WTC11 (cell line): Measurements from ENCODE around the gene ATN1. TPM values are rescaled to one million over a fixed set of nuclear protein-coding genes. Genes with fewer than 3 reads are reported as not detected.

Experiments used
- ATF1 ChIP-seq: sonication (generic); formaldehyde crosslinking; IDR thresholded peaks from 2 replicates; pipeline ENCODE4 v1.8.1; 2023; ENCODE audit warnings: mild to moderate bottlenecking, moderate library complexity, missing genetic modification reagents
- CBFB ChIP-seq: sonication (generic); formaldehyde crosslinking; IDR thresholded peaks from 2 replicates; pipeline ENCODE4 v1.8.1; 2022; ENCODE audit warnings: mild to moderate bottlenecking, low read depth, missing genetic modification reagents
- ESRRA ChIP-seq: sonication (generic); formaldehyde crosslinking; IDR thresholded peaks from 2 replicates; pipeline ENCODE4 v1.8.1; 2022; ENCODE audit warnings: mild to moderate bottlenecking, missing genetic modification reagents, borderline replicate concordance
- JUN ChIP-seq: sonication (generic); formaldehyde crosslinking; IDR thresholded peaks from 2 replicates; pipeline ENCODE4 v1.8.0; 2023; ENCODE audit warnings: mild to moderate bottlenecking, missing genetic modification reagents
- SOX15 ChIP-seq: fragments of 250-450 bp; sonication (Bioruptor Pico); IDR thresholded peaks from 2 replicates; pipeline ENCODE4 v1.9.0; 2021; ENCODE audit warnings: mild to moderate bottlenecking
- TEAD1 ChIP-seq: sonication (generic); formaldehyde crosslinking; IDR thresholded peaks from 2 replicates; pipeline ENCODE4 v1.8.0; 2022; ENCODE audit warnings: mild to moderate bottlenecking, missing genetic modification reagents
- ZNF263 ChIP-seq: sonication (generic); formaldehyde crosslinking; IDR thresholded peaks from 2 replicates; pipeline ENCODE4 v1.8.1; 2022; ENCODE audit warnings: low read depth, mild to moderate bottlenecking, moderate library complexity, missing genetic modification reagents
- ZNF416 ChIP-seq: fragments of 250-450 bp; sonication (Bioruptor Pico); IDR thresholded peaks from 2 replicates; pipeline ENCODE4 v1.9.0; 2021; ENCODE audit warnings: mild to moderate bottlenecking, inconsistent platforms
- ZNF671 ChIP-seq: fragments of 250-450 bp; sonication (Bioruptor Pico); IDR thresholded peaks from 2 replicates; pipeline ENCODE4 v1.8.0; 2021; ENCODE audit warnings: mild to moderate bottlenecking
- total RNA-seq: library from RNA; stranded (reverse); gene quantifications from 3 replicates; pipeline ENCODE4 v1.2.3, GENCODE V29; 2021
- TF ChIP-seq, protein P1 (sequence below): sonication (generic); formaldehyde crosslinking; IDR thresholded peaks from 2 replicates; pipeline ENCODE4 v1.8.1; 2022; ENCODE audit warnings: low read depth, missing genetic modification reagents, borderline replicate concordance
- TF ChIP-seq, protein P2 (sequence below): sonication (generic); formaldehyde crosslinking; IDR thresholded peaks from 2 replicates; pipeline ENCODE4 v1.8.0; 2022; ENCODE audit warnings: mild to moderate bottlenecking, missing genetic modification reagents
- TF ChIP-seq, protein P3 (sequence below): sonication (generic); formaldehyde crosslinking; IDR thresholded peaks from 2 replicates; pipeline ENCODE4 v1.8.1; 2022; ENCODE audit warnings: missing genetic modification reagents, borderline replicate concordance
- TF ChIP-seq, protein P4 (sequence below): sonication (generic); formaldehyde crosslinking; IDR thresholded peaks from 2 replicates; pipeline ENCODE4 v1.8.1; 2023; ENCODE audit warnings: mild to moderate bottlenecking, missing genetic modification reagents, moderate library complexity
- TF ChIP-seq, protein P5 (sequence below): sonication (generic); formaldehyde crosslinking; IDR thresholded peaks from 2 replicates; pipeline ENCODE4 v1.8.1; 2023; ENCODE audit warnings: mild to moderate bottlenecking, moderate library complexity, missing genetic modification reagents
- TF ChIP-seq, protein P6 (sequence below): sonication (generic); formaldehyde crosslinking; IDR thresholded peaks from 2 replicates; pipeline ENCODE4 v1.8.1; 2022; ENCODE audit warnings: mild to moderate bottlenecking, moderate library complexity, missing genetic modification reagents
- TF ChIP-seq, protein P7 (sequence below): sonication (generic); formaldehyde crosslinking; IDR thresholded peaks from 2 replicates; pipeline ENCODE4 v1.8.0; 2022; ENCODE audit warnings: missing genetic modification reagents
- TF ChIP-seq, protein P8 (sequence below): sonication (generic); formaldehyde crosslinking; IDR thresholded peaks from 2 replicates; pipeline ENCODE4 v1.8.1; 2023; ENCODE audit warnings: mild to moderate bottlenecking, missing genetic modification reagents
- TF ChIP-seq, protein P9 (sequence below): fragments of 250-450 bp; sonication (Bioruptor Pico); IDR thresholded peaks from 2 replicates; pipeline ENCODE4 v1.9.0; 2021; ENCODE audit warnings: mild to moderate bottlenecking
- TF ChIP-seq, protein P10 (sequence below): sonication (generic); formaldehyde crosslinking; IDR thresholded peaks from 2 replicates; pipeline ENCODE4 v1.8.0; 2022; ENCODE audit warnings: mild to moderate bottlenecking, missing genetic modification reagents
- TF ChIP-seq, protein P11 (sequence below): sonication (generic); formaldehyde crosslinking; conservative IDR thresholded peaks from 2 replicates; pipeline ENCODE4 v1.8.1; 2023; ENCODE audit warnings: mild to moderate bottlenecking, low read depth, missing genetic modification reagents, moderate library complexity
- TF ChIP-seq, protein P12 (sequence below): sonication (generic); formaldehyde crosslinking; conservative IDR thresholded peaks from 2 replicates; pipeline ENCODE4 v1.8.1; 2022; ENCODE audit warnings: mild to moderate bottlenecking, missing genetic modification reagents

Gene ATN1
- total RNA-seq, 1 experiment from 2014 or later, result 87.1 TPM

DNA sequence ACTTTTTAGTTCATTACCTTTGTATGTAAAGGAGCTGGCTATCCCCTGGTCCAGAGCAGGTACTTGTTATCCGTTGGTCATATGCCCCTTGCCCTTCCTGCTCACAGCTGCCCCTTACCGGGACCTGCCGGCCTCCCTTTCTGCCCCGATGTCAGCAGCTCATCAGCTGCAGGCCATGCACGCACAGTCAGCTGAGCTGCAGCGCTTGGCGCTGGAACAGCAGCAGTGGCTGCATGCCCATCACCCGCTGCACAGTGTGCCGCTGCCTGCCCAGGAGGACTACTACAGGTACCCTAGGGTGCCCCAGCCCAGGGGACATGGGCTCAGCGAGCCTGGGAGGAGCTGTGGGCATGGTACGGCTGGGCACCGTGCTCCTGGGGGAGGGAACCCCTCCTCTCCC, 13.5 kb downstream of the ATN1 start (continued):
- TF ChIP-seq, protein P1, sequence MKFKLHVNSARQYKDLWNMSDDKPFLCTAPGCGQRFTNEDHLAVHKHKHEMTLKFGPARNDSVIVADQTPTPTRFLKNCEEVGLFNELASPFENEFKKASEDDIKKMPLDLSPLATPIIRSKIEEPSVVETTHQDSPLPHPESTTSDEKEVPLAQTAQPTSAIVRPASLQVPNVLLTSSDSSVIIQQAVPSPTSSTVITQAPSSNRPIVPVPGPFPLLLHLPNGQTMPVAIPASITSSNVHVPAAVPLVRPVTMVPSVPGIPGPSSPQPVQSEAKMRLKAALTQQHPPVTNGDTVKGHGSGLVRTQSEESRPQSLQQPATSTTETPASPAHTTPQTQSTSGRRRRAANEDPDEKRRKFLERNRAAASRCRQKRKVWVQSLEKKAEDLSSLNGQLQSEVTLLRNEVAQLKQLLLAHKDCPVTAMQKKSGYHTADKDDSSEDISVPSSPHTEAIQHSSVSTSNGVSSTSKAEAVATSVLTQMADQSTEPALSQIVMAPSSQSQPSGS, result no peak
- TF ChIP-seq, protein P2, sequence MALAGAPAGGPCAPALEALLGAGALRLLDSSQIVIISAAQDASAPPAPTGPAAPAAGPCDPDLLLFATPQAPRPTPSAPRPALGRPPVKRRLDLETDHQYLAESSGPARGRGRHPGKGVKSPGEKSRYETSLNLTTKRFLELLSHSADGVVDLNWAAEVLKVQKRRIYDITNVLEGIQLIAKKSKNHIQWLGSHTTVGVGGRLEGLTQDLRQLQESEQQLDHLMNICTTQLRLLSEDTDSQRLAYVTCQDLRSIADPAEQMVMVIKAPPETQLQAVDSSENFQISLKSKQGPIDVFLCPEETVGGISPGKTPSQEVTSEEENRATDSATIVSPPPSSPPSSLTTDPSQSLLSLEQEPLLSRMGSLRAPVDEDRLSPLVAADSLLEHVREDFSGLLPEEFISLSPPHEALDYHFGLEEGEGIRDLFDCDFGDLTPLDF (CRISPR knock-in tag), result no peak
- TF ChIP-seq, protein P3, sequence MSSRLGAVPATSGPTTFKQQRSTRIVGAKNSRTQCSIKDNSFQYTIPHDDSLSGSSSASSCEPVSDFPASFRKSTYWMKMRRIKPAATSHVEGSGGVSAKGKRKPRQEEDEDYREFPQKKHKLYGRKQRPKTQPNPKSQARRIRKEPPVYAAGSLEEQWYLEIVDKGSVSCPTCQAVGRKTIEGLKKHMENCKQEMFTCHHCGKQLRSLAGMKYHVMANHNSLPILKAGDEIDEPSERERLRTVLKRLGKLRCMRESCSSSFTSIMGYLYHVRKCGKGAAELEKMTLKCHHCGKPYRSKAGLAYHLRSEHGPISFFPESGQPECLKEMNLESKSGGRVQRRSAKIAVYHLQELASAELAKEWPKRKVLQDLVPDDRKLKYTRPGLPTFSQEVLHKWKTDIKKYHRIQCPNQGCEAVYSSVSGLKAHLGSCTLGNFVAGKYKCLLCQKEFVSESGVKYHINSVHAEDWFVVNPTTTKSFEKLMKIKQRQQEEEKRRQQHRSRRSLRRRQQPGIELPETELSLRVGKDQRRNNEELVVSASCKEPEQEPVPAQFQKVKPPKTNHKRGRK (CRISPR knock-in tag), result no peak
- TF ChIP-seq, protein P4, sequence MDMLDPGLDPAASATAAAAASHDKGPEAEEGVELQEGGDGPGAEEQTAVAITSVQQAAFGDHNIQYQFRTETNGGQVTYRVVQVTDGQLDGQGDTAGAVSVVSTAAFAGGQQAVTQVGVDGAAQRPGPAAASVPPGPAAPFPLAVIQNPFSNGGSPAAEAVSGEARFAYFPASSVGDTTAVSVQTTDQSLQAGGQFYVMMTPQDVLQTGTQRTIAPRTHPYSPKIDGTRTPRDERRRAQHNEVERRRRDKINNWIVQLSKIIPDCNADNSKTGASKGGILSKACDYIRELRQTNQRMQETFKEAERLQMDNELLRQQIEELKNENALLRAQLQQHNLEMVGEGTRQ (CRISPR knock-in tag), result no peak
- TF ChIP-seq, protein P5, sequence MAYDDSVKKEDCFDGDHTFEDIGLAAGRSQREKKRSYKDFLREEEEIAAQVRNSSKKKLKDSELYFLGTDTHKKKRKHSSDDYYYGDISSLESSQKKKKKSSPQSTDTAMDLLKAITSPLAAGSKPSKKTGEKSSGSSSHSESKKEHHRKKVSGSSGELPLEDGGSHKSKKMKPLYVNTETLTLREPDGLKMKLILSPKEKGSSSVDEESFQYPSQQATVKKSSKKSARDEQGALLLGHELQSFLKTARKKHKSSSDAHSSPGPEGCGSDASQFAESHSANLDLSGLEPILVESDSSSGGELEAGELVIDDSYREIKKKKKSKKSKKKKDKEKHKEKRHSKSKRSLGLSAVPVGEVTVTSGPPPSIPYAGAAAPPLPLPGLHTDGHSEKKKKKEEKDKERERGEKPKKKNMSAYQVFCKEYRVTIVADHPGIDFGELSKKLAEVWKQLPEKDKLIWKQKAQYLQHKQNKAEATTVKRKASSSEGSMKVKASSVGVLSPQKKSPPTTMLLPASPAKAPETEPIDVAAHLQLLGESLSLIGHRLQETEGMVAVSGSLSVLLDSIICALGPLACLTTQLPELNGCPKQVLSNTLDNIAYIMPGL, result no peak
- no peak for TF ChIP-seq ESRRA (CRISPR knock-in tag)
- TF ChIP-seq CBFB (CRISPR knock-in tag), result no peak
- TF ChIP-seq ZNF263 (CRISPR knock-in tag), result no peak
- no peak for TF ChIP-seq JUN (CRISPR knock-in tag)
- TF ChIP-seq, protein P6, sequence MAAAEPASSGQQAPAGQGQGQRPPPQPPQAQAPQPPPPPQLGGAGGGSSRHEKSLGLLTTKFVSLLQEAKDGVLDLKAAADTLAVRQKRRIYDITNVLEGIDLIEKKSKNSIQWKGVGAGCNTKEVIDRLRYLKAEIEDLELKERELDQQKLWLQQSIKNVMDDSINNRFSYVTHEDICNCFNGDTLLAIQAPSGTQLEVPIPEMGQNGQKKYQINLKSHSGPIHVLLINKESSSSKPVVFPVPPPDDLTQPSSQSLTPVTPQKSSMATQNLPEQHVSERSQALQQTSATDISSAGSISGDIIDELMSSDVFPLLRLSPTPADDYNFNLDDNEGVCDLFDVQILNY (CRISPR knock-in tag), result no peak
- TF ChIP-seq, protein P7, sequence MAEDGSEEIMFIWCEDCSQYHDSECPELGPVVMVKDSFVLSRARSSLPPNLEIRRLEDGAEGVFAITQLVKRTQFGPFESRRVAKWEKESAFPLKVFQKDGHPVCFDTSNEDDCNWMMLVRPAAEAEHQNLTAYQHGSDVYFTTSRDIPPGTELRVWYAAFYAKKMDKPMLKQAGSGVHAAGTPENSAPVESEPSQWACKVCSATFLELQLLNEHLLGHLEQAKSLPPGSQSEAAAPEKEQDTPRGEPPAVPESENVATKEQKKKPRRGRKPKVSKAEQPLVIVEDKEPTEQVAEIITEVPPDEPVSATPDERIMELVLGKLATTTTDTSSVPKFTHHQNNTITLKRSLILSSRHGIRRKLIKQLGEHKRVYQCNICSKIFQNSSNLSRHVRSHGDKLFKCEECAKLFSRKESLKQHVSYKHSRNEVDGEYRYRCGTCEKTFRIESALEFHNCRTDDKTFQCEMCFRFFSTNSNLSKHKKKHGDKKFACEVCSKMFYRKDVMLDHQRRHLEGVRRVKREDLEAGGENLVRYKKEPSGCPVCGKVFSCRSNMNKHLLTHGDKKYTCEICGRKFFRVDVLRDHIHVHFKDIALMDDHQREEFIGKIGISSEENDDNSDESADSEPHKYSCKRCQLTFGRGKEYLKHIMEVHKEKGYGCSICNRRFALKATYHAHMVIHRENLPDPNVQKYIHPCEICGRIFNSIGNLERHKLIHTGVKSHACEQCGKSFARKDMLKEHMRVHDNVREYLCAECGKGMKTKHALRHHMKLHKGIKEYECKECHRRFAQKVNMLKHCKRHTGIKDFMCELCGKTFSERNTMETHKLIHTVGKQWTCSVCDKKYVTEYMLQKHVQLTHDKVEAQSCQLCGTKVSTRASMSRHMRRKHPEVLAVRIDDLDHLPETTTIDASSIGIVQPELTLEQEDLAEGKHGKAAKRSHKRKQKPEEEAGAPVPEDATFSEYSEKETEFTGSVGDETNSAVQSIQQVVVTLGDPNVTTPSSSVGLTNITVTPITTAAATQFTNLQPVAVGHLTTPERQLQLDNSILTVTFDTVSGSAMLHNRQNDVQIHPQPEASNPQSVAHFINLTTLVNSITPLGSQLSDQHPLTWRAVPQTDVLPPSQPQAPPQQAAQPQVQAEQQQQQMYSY (CRISPR knock-in tag), result no peak
- TF ChIP-seq, protein P8, sequence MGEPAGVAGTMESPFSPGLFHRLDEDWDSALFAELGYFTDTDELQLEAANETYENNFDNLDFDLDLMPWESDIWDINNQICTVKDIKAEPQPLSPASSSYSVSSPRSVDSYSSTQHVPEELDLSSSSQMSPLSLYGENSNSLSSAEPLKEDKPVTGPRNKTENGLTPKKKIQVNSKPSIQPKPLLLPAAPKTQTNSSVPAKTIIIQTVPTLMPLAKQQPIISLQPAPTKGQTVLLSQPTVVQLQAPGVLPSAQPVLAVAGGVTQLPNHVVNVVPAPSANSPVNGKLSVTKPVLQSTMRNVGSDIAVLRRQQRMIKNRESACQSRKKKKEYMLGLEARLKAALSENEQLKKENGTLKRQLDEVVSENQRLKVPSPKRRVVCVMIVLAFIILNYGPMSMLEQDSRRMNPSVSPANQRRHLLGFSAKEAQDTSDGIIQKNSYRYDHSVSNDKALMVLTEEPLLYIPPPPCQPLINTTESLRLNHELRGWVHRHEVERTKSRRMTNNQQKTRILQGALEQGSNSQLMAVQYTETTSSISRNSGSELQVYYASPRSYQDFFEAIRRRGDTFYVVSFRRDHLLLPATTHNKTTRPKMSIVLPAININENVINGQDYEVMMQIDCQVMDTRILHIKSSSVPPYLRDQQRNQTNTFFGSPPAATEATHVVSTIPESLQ (CRISPR knock-in tag), result no peak
- no peak for TF ChIP-seq SOX15 (CRISPR knock-in tag)
- TF ChIP-seq, protein P9, sequence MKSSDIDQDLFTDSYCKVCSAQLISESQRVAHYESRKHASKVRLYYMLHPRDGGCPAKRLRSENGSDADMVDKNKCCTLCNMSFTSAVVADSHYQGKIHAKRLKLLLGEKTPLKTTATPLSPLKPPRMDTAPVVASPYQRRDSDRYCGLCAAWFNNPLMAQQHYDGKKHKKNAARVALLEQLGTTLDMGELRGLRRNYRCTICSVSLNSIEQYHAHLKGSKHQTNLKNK (CRISPR knock-in tag), result no peak
- TF ChIP-seq ZNF671 (CRISPR knock-in tag), result no peak
- no peak for TF ChIP-seq ATF1 (CRISPR knock-in tag)
- TF ChIP-seq, protein P10, sequence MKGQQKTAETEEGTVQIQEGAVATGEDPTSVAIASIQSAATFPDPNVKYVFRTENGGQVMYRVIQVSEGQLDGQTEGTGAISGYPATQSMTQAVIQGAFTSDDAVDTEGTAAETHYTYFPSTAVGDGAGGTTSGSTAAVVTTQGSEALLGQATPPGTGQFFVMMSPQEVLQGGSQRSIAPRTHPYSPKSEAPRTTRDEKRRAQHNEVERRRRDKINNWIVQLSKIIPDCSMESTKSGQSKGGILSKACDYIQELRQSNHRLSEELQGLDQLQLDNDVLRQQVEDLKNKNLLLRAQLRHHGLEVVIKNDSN (CRISPR knock-in tag), result no peak
- TF ChIP-seq ZNF416 (CRISPR knock-in tag), result 0 out of 2 replicates have a peak, but pooled peaks have one; percentile 47
- TF ChIP-seq, protein P11, sequence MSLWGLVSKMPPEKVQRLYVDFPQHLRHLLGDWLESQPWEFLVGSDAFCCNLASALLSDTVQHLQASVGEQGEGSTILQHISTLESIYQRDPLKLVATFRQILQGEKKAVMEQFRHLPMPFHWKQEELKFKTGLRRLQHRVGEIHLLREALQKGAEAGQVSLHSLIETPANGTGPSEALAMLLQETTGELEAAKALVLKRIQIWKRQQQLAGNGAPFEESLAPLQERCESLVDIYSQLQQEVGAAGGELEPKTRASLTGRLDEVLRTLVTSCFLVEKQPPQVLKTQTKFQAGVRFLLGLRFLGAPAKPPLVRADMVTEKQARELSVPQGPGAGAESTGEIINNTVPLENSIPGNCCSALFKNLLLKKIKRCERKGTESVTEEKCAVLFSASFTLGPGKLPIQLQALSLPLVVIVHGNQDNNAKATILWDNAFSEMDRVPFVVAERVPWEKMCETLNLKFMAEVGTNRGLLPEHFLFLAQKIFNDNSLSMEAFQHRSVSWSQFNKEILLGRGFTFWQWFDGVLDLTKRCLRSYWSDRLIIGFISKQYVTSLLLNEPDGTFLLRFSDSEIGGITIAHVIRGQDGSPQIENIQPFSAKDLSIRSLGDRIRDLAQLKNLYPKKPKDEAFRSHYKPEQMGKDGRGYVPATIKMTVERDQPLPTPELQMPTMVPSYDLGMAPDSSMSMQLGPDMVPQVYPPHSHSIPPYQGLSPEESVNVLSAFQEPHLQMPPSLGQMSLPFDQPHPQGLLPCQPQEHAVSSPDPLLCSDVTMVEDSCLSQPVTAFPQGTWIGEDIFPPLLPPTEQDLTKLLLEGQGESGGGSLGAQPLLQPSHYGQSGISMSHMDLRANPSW, result no peak
- TF ChIP-seq TEAD1 (CRISPR knock-in tag), result no peak
- TF ChIP-seq, protein P12, sequence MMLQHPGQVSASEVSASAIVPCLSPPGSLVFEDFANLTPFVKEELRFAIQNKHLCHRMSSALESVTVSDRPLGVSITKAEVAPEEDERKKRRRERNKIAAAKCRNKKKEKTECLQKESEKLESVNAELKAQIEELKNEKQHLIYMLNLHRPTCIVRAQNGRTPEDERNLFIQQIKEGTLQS (CRISPR knock-in tag), result no peak
